NCI-H1436 treated with DMSO at 0.1 percent for 48 hours (cell line): ENCODE measurements around the gene KIAA0232.
"Not testable (repeated sequence)": the region's sequence is repeated elsewhere in the genome, so short reads cannot be mapped to it uniquely, and the experiment has no call there.

ENCODE experiments used
- DNase-seq: peaks from one replicate; lab custom pipeline; 2025; lab: John Stamatoyannopoulos, UW

The KIAA0232 gene

GRCh38 chr4:6900956-6901355 lies 118.4 kb downstream of the KIAA0232 start:
- DNase-seq: no peak

GRCh38 chr4:6901669-6902317 lies 119.3 kb downstream of the KIAA0232 start:
- DNase-seq: no peak

GRCh38 chr4:6902318-6903042 lies 120.0 kb downstream of the KIAA0232 start:
- no peak for DNase-seq

- DNase-seq: no peak
Observed at GRCh38 chr4:6905516-6906445, 123.3 kb downstream of the KIAA0232 start.

- not testable (repeated sequence) for DNase-seq
Observed at GRCh38 chr4:6906486-6906885, 124.0 kb downstream of the KIAA0232 start.

GRCh38 chr4:6907658-6908191 lies 125.2 kb downstream of the KIAA0232 start:
- no peak for DNase-seq

- no peak for DNase-seq
Observed at GRCh38 chr4:6908432-6909112, 126.0 kb downstream of the KIAA0232 start.

- no peak for DNase-seq
Observed at GRCh38 chr4:6909113-6909969, 126.8 kb downstream of the KIAA0232 start, which contains the start of gene TBC1D14. Gene TBC1D14 (plus strand): TSS chr4:6909826. CDS start chr4:6923390, 13,564 bp downstream.

GRCh38 chr4:6909970-6910339 lies 127.4 kb downstream of the KIAA0232 start:
- DNase-seq: no peak

GRCh38 chr4:6910340-6910959 lies 127.9 kb downstream of the KIAA0232 start:
- DNase-seq: no peak

GRCh38 chr4:6910960-6911874 lies 128.7 kb downstream of the KIAA0232 start:
- no peak for DNase-seq

GRCh38 chr4:6911917-6912316 lies 129.4 kb downstream of the KIAA0232 start:
- DNase-seq: not testable (repeated sequence)

GRCh38 chr4:6912441-6912840 lies 129.9 kb downstream of the KIAA0232 start:
- no peak for DNase-seq

GRCh38 chr4:6913350-6913905 lies 130.9 kb downstream of the KIAA0232 start:
- no peak for DNase-seq

GRCh38 chr4:6914448-6914847 lies 131.9 kb downstream of the KIAA0232 start:
- DNase-seq: no peak

- no peak for DNase-seq
Observed at GRCh38 chr4:6915041-6916005, 132.8 kb downstream of the KIAA0232 start.

GRCh38 chr4:6916069-6916586 lies 133.6 kb downstream of the KIAA0232 start:
- DNase-seq: no peak
